ENCODE results near the gene PLCL2.

GRCh38 chr3:17061005-17061404, 176.2 kb downstream of the PLCL2 start:
- TF ChIP-seq POLR2A (IDR thresholded peaks at IDR 0.05), result no peak
- no peak for TF ChIP-seq CTCF (IDR thresholded peaks at IDR 0.05)

Measured in body of pancreas (tissue), 4 donors.